BJ (cell line): ENCODE data around the gene OR8G1. TPM values are rescaled to one million over a fixed set of nuclear protein-coding genes. Genes with fewer than 3 reads are reported as not detected.

ENCODE experiments used
- CTCF ChIA-PET: fragments of 350-600 bp; formaldehyde crosslinking; extraction: SDS; loops from one replicate; lab custom pipeline; 2021; ENCODE audit warnings: antibody characterized with exemption, inconsistent platforms; lab: Yijun Ruan, JAX
- POLR2A ChIA-PET: fragments of 300-600 bp; sonication (Branson Sonifier 250); formaldehyde crosslinking; extraction: SDS; loops from one replicate; lab custom pipeline; 2021; ENCODE audit warnings: antibody characterized with exemption; lab: Charles Lee
- DNase-seq: peaks from one replicate; pipeline ENCODE4 v3.0.0-alpha.2; 2011; ENCODE audit warnings: low read depth
- H3K27me3 ChIP-seq: 2 replicates; pipeline ENCODE4 v1.6.0; 2011; ENCODE audit warnings: low read length; ENCODE audit not compliant: control insufficient read depth, insufficient read depth
- H3K36me3 ChIP-seq: 2 replicates; pipeline ENCODE4 v1.5.1; 2011; ENCODE audit warnings: low read length; ENCODE audit not compliant: control insufficient read depth, insufficient read depth
- H3K4me3 ChIP-seq: 2 replicates; pipeline ENCODE4 v1.5.1; 2011; ENCODE audit warnings: low read depth, mild to moderate bottlenecking, control low read depth, low read length
- CTCF ChIP-seq: IDR thresholded peaks from 2 replicates; pipeline ENCODE4 v1.5.1; 2011; ENCODE audit warnings: low read depth, mild to moderate bottlenecking, control low read depth, inconsistent platforms, low read length, moderate library complexity; ENCODE audit not compliant: insufficient read depth
- polyA minus RNA-seq: library from RNA; depleted of rRNA, polyadenylated mRNA; stranded (reverse); fragments of >200 nt; gene quantifications from 2 replicates; pipeline ENCODE4 v1.2.3, GENCODE V29; 2011; rRNA and poly(A)+ RNA removed
- polyA plus RNA-seq: library from polyadenylated mRNA; depleted of rRNA; stranded (reverse); fragments of >200 nt; gene quantifications from 2 replicates; pipeline ENCODE4 v1.2.3, GENCODE V29; 2011; rRNA removed

OR8G1 gene
- polyA plus RNA-seq (not detected in 2 replicates), polyA minus RNA-seq (not detected in 2 replicates)

- no peaks in the 10 kb centered on the region for H3K36me3 ChIP-seq
- no peak within 1 kb of the TSS for H3K4me3 ChIP-seq
- TF ChIP-seq CTCF: no peak
- ChIA-PET POLR2A (no interaction called here), CTCF (interaction anchor here (0.9 kb wide), 1 partner anchor 10 kb away, joined by 3 read pairs; no protein-coding TSS in a partner anchor)
- DNase-seq: no peak
- no peaks in the 10 kb centered on the region for H3K27me3 ChIP-seq
These were observed at the start of gene OR8G1 for GRCh38 chr11:124240621-124241397. TSS of gene OR8G1 (plus strand) at chr11:124241095. CDS start at chr11:124249676, 8,581 bp downstream.

- POLR2A ChIA-PET: no interaction called here
- no peaks in the 10 kb centered on the region for H3K36me3 ChIP-seq
- TF ChIP-seq CTCF: no peak
- H3K4me3 ChIP-seq: no peak overlapping the region
- no peak for DNase-seq
- CTCF ChIA-PET: interaction anchor here (1.0 to 4.4 kb wide), 7 partner anchors 13 to 131 kb away, joined by 3 to 80 read pairs (median 6); no protein-coding TSS in a partner anchor
- no peaks in the 10 kb centered on the region for H3K27me3 ChIP-seq
These were observed 47.5 kb upstream of the OR8G1 start for GRCh38 chr11:124193221-124194010.

GRCh38 chr11:124194293-124195188 is 46.4 kb upstream of the OR8G1 start:
- DNase-seq: no peak
- ChIA-PET CTCF (interaction anchor here (0.6 to 4.4 kb wide), 20 partner anchors 9 to 1660 kb away, joined by 3 to 80 read pairs (median 4); partner anchors contain the start of gene VWA5A), POLR2A (no interaction called here)
- Histone ChIP-seq H3K4me3 (no peak overlapping the region), H3K36me3 (no peaks in the 10 kb centered on the region), H3K27me3 (no peaks in the 10 kb centered on the region)
- no peak for TF ChIP-seq CTCF

GRCh38 chr11:124195189-124195734 is 45.6 kb upstream of the OR8G1 start:
- POLR2A ChIA-PET: no interaction called here
- peak; percentile 85 for TF ChIP-seq CTCF
- Histone ChIP-seq H3K27me3 (no peaks in the 10 kb centered on the region), H3K4me3 (no peak overlapping the region), H3K36me3 (no peaks in the 10 kb centered on the region)
- no peak for DNase-seq
- CTCF ChIA-PET: interaction anchor here (0.6 to 4.4 kb wide), 19 partner anchors 9 to 1659 kb away, joined by 3 to 80 read pairs (median 4); partner anchors contain the start of gene VWA5A
